Cerebellar cortex (tissue), 1 donor: Measurements from ENCODE around the gene SLC22A23.

Experiments
- DNase-seq: peaks from one replicate; pipeline ENCODE4 v3.0.0-alpha.2; 2015; ENCODE audit warnings: low spot score

The SLC22A23 gene

DNA sequence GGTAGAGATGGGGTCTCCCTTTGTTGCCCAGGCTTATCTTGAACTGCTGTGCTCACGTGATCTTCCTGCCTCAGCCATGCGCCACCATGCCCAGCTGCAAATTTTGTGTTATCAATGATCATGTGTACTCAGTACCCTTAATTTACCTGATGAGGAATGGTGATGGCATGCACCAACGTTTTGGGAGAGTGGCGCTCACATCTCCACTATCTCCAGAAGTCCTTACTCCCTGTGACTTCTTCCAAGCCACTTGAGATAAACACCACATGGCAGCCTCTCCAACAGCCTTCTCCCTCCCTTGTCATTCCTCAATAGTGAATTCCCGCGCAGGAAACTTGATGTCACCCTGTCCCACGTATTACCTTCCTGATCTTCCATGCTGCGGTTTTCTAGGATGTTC lies 140.0 kb downstream of the SLC22A23 start:
- DNase-seq = no peak

DNA sequence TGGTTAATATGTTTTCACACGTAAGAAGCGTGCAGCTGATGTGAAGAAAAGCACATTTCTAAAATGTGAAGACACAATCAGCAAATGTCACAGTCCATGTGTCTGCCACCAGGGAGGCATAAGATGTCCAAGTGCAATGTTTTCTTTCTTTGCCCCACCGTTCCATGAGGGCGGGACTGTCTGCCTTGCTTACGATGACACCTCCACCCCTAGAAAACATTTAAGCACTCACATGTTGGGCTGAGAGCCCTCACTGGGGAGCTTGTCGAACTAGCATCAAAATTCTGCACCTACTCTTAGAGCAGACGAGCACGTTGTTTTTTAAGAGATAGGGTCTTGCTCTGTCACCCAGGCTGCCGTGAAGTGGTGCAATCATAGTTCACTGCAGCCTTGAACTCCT lies 140.5 kb downstream of the SLC22A23 start:
- no peak for DNase-seq

DNA sequence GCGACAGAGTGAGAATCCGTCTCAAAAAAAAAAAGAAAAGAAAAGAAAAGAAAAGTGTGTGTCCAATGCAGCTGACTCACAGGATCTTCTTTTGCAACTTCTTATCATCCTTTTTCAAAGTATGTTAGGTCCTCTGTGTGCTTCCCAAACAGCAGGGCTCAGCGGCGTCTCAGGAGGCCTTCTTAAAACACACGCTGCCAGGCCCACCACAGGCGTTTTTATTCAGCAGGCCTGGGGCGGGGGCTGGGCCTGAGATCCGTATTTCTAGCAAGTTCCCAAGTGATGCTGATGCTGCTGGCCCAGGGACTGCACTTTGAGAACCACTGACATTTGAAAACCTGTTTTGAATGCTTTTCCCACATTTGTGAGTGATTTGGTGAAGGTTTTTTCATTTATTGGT lies 141.0 kb downstream of the SLC22A23 start:
- no peak for DNase-seq

DNA sequence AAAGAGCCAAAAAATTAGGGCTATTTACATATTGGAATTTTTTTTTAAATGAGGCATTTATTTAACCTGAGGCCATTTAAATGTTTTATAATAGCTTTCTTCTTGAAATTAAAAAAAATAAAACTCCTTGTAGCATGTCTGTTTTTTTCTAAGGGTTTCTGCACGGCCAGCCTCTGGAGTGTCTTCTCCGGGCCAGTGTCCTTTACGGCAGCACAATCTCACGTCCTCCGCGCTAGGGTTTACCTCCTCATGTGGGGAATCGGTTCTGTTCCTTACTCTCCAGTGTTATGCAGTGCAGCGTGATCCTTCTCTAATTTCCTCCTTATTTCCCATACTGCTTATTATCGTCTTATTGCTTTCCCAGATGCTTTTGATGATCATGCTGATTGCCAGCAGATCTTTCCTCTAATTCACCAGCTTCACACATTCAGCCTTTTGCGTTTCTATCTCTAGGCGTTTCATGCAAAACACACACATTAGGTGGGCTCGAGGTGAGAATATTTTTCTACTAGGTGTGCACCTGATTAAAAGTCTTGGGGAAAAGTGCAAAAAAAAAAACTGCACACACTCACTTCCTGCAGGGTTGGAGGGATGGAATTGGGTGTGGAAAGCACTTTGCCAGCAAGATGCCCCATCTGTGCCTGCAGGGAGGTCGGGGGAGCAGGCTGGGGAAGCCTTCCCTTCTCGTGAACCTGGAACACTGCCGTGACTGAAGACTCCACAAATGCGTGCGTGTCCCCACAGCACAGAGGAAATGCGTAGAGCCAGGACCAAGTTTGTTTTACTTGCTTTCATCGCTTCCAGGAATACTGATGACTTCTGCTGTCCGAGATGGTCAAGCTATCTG lies 142.0 kb downstream of the SLC22A23 start:
- no peak for DNase-seq

DNA sequence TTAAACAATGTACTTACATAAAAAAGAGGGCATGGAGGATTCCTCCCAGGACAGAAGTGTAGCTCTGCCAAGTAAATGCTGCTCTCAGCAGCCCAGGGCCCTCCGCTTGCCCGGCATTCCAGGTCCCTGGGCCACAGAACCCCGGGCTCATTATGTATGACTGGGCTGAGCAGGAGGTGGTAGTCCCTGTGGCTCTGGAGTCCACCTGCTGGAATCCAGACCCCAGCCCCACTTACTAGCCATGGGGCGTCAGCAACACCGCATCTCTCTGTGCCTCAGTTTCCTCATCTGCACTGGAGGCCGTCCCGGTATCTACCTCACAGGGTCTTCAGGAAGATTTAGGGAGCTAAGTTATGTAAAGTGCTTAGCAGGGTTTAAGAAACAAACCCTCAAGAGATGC lies 142.7 kb downstream of the SLC22A23 start:
- DNase-seq = no peak

DNA sequence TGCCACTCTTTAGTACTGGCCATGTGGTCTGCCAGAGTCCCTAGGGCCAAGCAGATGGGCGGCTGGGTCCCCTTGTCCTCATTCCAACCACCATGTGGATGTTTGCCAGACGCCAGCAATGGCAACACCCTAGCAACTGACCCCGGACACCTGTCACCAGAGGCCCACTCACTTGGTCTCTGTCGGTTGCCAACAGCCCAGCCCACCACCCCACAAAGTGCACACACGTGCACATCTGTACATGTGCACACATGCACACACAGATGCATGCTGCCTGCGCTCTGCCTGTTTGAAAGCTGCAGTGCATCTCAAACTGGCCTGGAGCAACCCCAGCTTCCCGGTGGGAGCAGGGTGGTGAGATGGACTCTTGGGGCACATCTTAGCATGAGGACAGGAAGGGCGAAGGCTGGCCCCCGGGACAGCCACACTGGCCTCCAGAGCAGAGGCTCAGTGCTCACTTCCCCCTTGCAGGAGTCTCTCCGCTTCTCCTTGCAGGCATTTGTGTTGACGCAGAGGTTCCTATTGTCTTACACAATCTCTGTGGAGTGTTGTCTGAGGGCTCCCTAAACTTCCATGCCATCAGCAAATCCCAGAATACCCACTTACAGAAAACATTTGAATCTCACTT lies 144.1 kb downstream of the SLC22A23 start:
- DNase-seq = no peak

DNA sequence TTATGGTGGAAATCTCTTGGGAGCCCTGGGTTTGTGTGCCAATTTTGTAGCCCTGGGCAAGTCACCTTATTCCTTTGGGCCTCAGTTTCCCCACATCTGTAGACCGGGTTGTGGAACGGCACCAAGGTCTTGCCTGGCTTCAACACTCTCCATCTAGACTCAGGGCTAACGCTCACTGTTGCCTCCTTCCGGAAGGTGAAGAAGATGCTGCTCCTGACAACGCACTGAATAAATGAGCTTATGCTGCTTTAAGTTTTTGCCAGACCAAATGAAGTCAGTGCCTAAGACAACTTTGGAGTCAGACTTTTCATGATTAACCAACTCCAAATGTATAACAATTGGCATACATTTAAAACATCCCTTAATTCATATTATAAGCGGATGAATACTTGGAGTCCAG lies 145.0 kb downstream of the SLC22A23 start:
- DNase-seq = no peak

DNA sequence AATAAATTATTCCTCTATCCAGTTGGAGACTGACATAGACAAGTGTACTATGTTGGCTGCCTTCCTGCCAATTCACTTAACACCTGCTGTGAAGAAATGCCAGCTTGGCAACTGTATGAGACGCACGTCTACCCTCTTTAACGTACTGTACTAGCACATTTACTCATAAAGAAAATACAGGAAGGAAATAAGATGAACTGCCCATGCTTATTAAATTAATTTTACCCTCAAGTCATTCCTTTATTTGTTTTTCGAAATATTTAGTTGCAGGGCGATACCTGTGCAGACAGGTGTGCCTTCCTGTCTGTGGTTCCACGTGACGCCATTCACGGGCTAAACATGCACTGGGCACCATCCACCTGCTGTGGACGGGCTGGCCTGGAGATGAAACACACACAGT lies 146.1 kb downstream of the SLC22A23 start:
- no peak for DNase-seq

DNA sequence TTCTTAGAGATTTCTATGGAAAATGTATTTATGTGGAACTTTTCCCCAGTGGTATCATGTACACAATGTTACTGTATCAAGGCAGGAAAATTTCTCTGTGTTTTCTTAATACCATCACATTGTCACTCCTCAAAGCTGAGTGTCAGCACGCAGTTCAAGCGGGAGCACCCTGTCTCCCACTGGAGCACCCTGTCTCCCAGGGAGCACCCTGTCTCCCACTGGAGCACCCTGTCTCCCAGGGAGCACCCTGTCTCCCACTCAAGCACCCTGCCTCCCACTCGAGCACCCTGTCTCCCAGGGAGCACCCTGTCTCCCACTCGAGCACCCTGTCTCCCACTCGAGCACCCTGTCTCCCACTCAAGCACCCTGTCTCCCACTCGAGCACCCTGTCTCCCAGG lies 146.8 kb downstream of the SLC22A23 start:
- DNase-seq = no peak

DNA sequence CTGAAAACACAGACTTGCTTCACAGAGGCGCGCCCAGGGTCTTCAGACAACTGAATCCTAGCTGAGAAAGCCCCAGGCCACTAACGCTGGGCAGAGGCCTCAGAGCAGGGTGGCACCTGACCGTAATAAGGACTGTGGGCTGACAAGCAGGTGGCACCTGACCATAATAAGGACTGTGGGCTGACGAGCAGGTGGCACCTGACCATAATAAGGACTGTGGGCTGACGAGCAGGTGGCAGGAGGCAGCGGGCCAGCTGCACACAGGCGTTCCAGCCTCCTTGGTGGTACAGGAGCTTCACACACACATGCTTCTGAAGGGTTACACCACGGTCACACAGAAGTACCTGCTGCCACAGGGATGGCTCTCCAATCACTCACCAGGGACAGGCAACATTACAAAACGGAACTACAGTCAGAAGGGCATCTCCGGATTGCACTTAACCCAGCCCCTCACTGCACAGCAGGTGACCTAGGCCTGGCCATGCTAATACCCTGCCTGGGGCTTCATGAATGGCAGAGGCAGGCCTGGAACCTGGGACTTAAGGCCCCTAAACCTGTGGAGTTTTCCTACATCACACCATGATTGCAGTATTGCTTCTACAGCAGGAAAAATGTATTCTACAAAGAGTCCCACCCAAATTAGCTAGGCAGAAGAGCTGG lies 147.3 kb downstream of the SLC22A23 start:
- no peak for DNase-seq

DNA sequence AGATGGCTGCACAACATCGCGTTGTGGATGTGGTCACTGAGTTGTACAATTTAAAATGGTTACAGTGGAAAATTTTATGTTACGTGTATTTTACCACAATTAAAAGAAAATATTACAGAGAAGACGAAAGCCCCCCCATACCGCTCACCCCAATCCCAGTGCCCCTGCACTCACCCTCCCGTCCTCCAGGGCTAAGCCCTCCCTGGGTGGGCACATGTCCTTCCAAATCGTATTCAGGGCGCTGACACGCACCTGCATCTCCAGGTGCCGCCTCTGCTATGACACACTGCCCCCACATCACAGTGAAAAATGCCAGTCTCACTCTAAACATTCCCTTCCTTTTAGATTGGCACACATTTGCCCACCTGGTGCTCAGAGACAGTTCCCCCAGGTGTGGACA lies 148.7 kb downstream of the SLC22A23 start:
- DNase-seq = no peak

DNA sequence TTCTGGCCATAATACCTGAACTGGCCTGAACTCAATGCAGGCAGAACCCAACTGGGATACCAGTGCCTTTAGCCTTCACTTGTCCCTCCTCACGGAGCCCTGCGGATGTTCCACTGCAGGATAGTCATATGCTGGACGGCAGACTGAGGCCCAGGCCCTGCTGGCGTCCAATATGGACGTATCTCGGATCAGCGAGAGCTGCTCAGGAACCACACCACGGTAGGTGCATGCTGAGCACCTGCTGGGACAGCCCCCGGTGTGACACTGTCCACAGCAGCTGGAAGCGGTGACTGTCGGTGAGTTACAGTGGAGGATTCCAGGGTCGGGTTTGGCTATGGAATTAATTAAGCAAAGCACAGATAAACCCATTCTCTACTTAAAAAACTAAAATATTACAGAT lies 149.4 kb downstream of the SLC22A23 start:
- DNase-seq = no peak

DNA sequence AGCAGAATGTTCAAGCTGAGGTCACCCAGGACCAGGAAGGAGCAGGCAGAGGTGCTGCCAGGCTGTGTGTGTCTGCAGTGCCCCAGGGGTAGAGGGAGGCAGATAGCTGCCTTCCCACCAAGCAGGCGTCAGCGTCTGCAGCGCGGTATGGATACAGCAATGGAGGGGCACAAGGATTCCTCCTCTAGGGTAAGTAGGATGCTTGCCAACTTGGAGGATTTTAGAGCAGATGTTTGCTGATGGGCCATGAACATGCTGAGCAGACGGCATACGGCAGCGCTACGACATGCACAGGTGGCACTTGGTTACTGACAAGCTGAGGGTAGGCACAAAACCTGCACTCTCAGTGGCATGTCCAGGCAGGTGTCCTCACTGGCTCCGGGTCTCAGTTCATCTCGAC lies 150.0 kb downstream of the SLC22A23 start:
- no peak for DNase-seq

DNA sequence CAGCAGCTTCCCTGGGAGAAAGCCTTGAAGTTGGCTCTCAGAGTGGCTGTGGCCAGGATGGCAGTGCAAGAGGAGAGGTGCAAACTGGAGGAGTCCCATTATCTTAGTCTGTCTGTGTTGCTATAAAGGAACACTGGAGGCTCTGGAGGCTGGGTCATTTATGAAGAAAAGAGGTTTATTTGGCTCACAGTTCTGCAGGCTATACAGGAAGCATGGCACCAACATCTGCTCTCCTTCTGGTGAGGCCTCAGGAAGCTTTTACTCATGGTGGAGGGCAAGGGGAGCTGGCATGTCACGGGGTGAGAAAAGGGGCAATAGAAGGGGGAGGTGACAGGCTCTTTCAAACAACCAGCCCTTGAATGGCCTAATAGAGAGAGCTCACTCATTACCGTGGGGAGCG lies 151.0 kb downstream of the SLC22A23 start:
- no peak for DNase-seq

DNA sequence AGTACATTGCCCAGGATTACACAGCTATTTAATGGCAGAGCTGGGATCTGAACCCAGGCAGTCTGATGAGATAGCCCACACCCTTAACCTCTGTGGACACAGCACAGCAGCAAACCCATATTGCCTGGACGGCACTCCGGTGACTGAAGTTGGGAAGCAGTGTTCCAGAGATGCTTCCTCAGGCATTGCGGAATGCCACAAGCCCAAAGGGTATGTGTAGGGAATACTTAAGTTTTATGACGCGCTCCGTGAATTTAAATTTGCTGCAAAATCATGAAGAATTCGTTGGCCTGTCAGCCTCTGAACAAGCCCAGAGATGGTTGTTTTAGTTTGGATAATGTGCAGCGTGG lies 151.7 kb downstream of the SLC22A23 start:
- DNase-seq = no peak

DNA sequence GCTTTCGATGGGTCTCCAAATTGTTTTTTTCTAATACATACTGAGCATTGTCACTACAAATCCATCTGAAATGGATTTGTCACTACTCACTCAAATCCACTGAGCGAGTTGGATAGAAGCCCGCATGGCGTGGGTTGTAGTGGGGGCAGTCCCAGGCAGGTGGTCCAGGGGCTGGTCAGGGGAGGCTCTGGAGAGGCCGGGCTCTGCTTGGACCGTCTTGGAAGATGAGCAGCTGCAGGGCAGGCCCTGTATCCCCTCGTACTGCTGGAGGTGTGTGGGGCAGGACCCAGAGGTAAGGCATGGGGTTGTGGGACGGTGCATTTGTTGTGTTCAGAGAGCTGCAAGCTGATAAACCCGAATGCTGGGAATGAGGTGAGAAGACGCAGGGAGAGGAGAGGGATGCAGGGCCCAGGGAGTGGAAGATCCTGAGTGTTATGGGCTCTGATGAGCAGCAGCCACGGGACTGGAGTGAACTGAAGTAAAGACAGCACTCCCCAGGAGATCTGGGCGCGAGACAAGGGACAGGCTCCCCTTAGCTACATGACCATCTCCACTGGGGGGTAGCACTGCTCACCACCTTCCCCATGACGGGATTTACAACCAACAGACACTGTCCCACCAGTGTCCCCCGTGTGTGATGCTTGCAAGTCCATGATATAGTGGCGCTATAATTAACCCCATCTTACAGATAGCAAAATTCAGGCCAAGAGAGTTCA lies 152.2 kb downstream of the SLC22A23 start:
- DNase-seq = no peak

DNA sequence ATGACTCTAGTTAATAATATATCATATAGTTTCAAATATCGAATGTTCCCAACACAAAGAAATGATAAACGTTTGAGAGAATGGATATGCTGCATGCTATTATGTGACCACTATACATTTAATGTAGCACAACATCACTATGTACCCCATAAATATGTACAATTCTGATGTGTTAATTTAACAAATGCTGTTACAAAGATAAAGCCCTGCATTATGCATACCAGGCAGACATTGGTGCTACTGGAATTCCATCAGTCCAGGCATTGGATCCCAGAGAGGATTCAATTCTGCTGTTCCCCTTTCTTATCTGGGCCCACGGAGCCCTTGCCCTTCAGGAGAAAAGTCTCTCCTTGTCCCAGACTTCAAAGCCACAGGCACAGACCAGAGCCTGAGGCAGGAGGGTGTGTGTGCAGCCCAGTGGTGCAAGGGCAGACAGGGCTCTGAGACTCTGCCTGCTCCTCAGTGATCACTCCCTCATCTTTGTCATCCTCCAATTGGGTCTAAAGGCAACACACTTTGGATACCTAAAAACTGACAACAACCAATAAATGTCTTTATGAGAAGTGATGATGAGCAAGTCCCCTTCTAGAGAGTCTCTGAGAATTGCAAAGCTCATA lies 152.9 kb downstream of the SLC22A23 start:
- DNase-seq = no peak

DNA sequence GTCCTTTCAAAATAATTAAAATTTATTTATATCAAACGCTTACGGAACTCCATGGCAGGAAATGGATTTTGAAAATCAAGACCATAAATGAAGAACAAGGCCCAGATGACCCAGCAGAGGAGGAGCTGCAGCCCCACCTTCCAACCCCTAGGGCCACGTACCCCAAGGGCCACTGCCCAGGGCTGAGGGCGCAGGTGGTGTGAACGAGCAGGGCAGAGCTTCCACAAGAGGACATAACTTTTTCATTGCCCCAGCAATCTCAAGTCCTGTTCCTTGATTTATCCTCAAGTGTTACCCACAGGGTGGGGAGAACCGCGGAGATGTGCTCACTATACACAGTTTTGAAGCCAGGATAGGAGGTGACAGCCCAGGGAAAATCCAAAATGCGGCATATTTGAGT lies 155.3 kb downstream of the SLC22A23 start:
- no peak for DNase-seq

DNA sequence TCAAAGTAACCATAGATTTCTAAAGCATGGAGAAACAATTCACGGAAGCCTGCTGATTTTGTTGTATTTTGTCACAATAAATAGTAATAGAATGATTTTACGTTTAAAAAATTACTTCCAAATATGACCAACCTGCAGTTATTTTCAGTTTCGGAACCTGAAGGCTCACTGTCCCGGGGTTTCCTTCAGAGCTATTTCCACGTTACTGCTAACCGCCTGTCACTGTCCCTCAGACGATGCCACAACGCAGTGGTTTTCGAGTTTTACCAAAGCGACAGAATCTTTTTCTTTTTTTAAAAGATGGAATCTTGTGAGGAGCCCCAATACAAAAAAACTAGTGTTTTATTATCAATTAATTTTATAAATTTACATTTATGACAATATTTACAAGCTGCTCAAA lies 157.6 kb downstream of the SLC22A23 start:
- no peak for DNase-seq

DNA sequence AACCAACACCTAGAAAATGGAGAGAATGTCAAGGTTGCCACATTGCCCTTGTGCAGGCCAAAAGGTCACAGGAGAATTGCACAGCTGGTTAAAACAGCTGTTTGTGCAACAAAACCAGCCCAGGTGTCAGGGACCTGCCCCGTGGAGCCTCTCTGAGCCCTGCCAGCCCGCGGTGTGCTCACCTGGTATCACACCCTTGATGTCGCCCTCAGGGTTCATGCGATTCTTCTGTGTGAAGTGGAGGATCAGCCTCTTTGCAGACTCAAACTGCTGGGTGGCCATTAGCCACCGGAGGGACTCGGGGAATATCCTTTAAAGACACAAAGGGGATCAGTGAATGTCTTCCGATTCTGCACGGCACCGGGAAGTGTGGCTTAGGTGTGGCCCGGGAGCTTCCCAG lies 158.9 kb downstream of the SLC22A23 start:
- no peak for DNase-seq

DNA sequence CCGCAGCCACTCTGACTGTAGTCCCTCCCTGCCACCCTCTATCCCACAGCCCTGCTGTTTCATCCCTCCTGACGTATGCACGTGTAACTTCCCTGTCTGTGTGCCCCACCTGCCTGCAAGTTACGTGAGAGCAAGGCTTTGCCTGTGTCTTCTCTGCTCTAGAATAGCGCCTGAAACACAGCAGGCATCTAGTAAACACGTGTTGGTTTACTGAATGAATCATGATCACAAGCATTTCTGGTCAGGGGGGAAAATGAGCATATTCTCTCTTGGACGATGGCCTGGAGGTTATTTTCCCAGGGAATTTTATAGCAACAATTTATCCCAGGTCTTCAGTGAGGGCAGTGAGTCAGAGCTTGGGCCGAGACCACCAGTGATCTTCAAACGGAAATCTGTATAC lies 159.8 kb downstream of the SLC22A23 start:
- no peak for DNase-seq

DNA sequence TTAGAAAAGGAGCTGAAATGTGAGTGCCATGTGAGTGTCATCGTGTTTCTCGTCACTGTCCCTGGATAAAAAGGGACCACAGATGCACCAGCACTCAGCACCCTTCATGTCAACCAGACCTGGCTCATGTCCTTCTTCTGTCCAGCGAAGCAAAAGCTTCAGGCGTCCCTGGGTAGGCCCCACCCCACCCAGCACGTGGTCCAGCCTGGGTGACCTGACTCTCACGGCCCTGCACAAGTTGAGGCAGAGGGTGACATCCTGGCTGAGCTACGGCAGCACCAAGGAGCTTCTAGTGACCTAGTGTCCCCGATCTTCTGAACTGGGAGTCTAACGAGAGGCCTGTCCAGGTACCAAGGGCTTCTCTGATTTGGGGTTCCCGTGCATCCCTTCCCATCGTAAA lies 160.3 kb downstream of the SLC22A23 start:
- DNase-seq = no peak
